Medulla oblongata (tissue), 1 donor: ENCODE measurements around the gene FOLR2.

Experiments used
- DNase-seq: peaks from one replicate; pipeline ENCODE4 v3.0.0-alpha.2; 2015; ENCODE audit errors: extremely low spot score

Gene FOLR2

DNA sequence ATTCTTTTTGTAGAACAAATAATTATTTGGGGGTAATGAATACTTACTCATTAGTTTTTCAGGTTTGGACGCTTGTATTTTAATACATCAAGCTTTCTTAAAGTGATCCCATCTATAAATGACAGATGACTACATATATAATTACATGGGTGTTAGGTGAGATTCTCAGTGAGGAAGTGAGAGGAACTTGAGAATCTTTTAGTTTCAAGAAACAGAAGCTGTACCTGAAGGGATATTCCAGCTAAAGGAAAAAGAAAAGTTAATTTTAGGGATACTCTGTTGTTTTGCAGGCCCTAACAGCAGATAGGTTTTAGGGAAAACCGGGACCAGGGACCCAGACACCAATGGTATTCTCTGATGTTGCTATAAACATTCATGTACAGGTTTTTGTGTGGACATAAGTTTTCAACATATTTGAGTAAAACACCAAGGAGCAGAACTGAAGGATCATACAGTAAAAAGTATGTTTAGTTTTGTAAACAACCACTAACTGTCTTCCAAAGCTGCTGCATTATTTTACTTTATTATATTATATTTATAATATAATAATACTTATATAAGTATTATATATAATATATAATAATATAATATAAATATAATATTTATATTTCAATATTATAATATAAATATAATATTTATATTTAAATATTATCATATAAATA lies 51.5 kb downstream of the FOLR2 start:
- no peak for DNase-seq
